ENCODE data around the gene SOX6. TPM values are rescaled to one million over a fixed set of nuclear protein-coding genes. Genes with fewer than 3 reads are reported as not detected.

Gene SOX6
- total RNA-seq, 1 experiment from 2014 or later = 0.21 TPM

DNA sequence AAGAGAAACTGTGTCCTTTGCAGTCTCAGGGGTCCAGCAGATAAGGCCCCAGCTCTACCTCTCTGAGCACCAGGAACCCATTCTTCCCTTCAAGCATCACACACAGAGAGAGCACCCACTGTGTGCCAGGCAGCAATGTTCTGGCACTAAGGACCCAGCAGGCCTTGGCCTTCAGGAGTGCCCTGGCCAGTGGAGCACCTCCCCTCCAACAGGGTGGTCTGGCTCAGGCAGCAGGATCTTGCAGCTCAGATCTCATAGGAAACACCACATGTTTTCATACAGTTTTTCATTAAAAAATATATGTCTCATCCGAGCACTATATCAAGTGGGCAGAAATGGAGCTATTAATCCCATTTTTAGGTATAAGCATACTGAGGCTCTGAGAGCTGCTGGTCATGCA lies 410.6 kb downstream of the SOX6 start:
- Histone ChIP-seq H3K9me3 (ENCODE audit: control insufficient read depth, insufficient read depth, low read depth, low read length) (no peaks in the 10 kb centered on the region), H3K27me3 (ENCODE audit: control insufficient read depth, insufficient read depth, low read length) (no peaks in the 10 kb centered on the region), H3K4me3 (ENCODE audit: low read depth in 2 of 2, low read length in 2 of 2) (no peak overlapping the region), H3K27ac (ENCODE audit: low read length) (no peak overlapping the region), H3K36me3 (ENCODE audit: control insufficient read depth, insufficient read depth, low read length) (no peaks in the 10 kb centered on the region), H3K4me1 (ENCODE audit: control insufficient read depth, insufficient read depth, low read length) (no peaks in the 10 kb centered on the region)
- no peak for DNase-seq (ENCODE audit: low read depth, low spot score)
- TF ChIP-seq SIN3A (IDR thresholded peaks at IDR 0.05; ENCODE audit: borderline replicate concordance, insufficient read depth, low read depth, low read length) (no peak), TCF7L2 (IDR thresholded peaks at IDR 0.05; ENCODE audit: low read depth, low read length) (no peak), POLR2AphosphoS5 (IDR thresholded peaks at IDR 0.05; ENCODE audit: low read depth, low read length) (no peak)
- TF ChIP-seq, protein P1, sequence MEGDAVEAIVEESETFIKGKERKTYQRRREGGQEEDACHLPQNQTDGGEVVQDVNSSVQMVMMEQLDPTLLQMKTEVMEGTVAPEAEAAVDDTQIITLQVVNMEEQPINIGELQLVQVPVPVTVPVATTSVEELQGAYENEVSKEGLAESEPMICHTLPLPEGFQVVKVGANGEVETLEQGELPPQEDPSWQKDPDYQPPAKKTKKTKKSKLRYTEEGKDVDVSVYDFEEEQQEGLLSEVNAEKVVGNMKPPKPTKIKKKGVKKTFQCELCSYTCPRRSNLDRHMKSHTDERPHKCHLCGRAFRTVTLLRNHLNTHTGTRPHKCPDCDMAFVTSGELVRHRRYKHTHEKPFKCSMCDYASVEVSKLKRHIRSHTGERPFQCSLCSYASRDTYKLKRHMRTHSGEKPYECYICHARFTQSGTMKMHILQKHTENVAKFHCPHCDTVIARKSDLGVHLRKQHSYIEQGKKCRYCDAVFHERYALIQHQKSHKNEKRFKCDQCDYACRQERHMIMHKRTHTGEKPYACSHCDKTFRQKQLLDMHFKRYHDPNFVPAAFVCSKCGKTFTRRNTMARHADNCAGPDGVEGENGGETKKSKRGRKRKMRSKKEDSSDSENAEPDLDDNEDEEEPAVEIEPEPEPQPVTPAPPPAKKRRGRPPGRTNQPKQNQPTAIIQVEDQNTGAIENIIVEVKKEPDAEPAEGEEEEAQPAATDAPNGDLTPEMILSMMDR (IDR thresholded peaks at IDR 0.05) = no peak
- TF ChIP-seq, protein P2, sequence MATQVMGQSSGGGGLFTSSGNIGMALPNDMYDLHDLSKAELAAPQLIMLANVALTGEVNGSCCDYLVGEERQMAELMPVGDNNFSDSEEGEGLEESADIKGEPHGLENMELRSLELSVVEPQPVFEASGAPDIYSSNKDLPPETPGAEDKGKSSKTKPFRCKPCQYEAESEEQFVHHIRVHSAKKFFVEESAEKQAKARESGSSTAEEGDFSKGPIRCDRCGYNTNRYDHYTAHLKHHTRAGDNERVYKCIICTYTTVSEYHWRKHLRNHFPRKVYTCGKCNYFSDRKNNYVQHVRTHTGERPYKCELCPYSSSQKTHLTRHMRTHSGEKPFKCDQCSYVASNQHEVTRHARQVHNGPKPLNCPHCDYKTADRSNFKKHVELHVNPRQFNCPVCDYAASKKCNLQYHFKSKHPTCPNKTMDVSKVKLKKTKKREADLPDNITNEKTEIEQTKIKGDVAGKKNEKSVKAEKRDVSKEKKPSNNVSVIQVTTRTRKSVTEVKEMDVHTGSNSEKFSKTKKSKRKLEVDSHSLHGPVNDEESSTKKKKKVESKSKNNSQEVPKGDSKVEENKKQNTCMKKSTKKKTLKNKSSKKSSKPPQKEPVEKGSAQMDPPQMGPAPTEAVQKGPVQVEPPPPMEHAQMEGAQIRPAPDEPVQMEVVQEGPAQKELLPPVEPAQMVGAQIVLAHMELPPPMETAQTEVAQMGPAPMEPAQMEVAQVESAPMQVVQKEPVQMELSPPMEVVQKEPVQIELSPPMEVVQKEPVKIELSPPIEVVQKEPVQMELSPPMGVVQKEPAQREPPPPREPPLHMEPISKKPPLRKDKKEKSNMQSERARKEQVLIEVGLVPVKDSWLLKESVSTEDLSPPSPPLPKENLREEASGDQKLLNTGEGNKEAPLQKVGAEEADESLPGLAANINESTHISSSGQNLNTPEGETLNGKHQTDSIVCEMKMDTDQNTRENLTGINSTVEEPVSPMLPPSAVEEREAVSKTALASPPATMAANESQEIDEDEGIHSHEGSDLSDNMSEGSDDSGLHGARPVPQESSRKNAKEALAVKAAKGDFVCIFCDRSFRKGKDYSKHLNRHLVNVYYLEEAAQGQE (IDR thresholded peaks at IDR 0.05; ENCODE audit: insufficient read depth in 1 of 2, low read depth in 2 of 2, low read length in 1 of 2) = no peak
- intact Hi-C loops (cut with micrococcal nuclease; ENCODE audit: unreplicated experiment) = no loop called here
- in situ Hi-C loops (cut with HindIII; ENCODE audit: low pct_unique_long_range_greater_than_20kb, low sequenced_read_pairs) = no loop called here
- ATAC-seq = no peak
- ChIA-PET POLR2A (no interaction called here), CTCF (no interaction called here)
- BruUV-seq (replicated peaks) = no TSS peak

DNA sequence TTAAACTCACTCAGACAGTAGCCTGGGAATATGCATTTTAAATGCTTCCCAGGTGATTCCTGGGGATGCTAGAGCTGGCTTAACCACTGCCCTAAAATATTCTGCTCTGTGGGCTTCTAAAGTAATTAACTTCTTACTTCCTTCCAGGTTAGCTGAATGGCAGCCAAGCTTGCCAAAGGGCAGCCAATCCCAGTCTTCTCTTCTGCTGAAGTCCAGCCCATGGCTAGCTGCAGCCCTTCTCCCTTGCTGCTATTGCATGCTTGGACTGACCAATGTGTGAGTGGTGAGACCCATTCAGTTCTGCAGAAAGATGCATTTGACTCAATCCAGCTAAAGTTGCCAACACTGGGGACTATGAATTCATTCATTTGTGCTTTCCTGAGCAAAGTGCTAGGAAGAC lies 411.9 kb downstream of the SOX6 start:
- H3K36me3 ChIP-seq (ENCODE audit: control insufficient read depth, insufficient read depth, low read length) = no peaks in the 10 kb centered on the region
- no peaks in the 10 kb centered on the region for H3K4me1 ChIP-seq (ENCODE audit: control insufficient read depth, insufficient read depth, low read length)
- no peak for DNase-seq (ENCODE audit: low read depth, low spot score)
- no peak overlapping the region for H3K4me3 ChIP-seq (ENCODE audit: low read depth in 2 of 2, low read length in 2 of 2)
- no peaks in the 10 kb centered on the region for H3K9me3 ChIP-seq (ENCODE audit: control insufficient read depth, insufficient read depth, low read depth, low read length)
- BruUV-seq (replicated peaks) = no TSS peak
- intact Hi-C loops (cut with micrococcal nuclease; ENCODE audit: unreplicated experiment) = no loop called here
- CTCF ChIA-PET = no interaction called here
- TF ChIP-seq, protein P2 (IDR thresholded peaks at IDR 0.05; ENCODE audit: insufficient read depth in 1 of 2, low read depth in 2 of 2, low read length in 1 of 2) = no peak
- no peak for TF ChIP-seq SIN3A (IDR thresholded peaks at IDR 0.05; ENCODE audit: borderline replicate concordance, insufficient read depth, low read depth, low read length)
- no peak for TF ChIP-seq TCF7L2 (IDR thresholded peaks at IDR 0.05; ENCODE audit: low read depth, low read length)
- TF ChIP-seq POLR2AphosphoS5 (IDR thresholded peaks at IDR 0.05; ENCODE audit: low read depth, low read length) = no peak
- TF ChIP-seq, protein P1 (IDR thresholded peaks at IDR 0.05) = no peak
- no peak for ATAC-seq
- POLR2A ChIA-PET = no interaction called here
- in situ Hi-C loops (cut with HindIII; ENCODE audit: low pct_unique_long_range_greater_than_20kb, low sequenced_read_pairs) = no loop called here
- no peak overlapping the region for H3K27ac ChIP-seq (ENCODE audit: low read length)
- no peaks in the 10 kb centered on the region for H3K27me3 ChIP-seq (ENCODE audit: control insufficient read depth, insufficient read depth, low read length)
